Hepatocyte (in vitro differentiated cells): ENCODE data around the gene ETNPPL. TPM values are rescaled to one million over a fixed set of nuclear protein-coding genes. Genes with fewer than 3 reads are reported as not detected.

Experiments
- DNase-seq: peaks from one replicate; pipeline ENCODE4 v3.0.0-alpha.2; 2016; ENCODE audit warnings: low spot score
- H2AFZ ChIP-seq: fragments of 200-600 bp; sonication (generic); 2 replicates; pipeline ENCODE4 v1.6.0; 2016; ENCODE audit warnings: antibody characterized with exemption, mild to moderate bottlenecking
- H3K27ac ChIP-seq: fragments of 200-600 bp; sonication (generic); 2 replicates; pipeline ENCODE4 v1.5.1; 2016; ENCODE audit warnings: mild to moderate bottlenecking
- H3K27me3 ChIP-seq: fragments of 200-600 bp; sonication (generic); 2 replicates; pipeline ENCODE4 v1.6.1; 2016
- H3K36me3 ChIP-seq: fragments of 200-600 bp; sonication (generic); replicated peaks from 2 replicates; pipeline ENCODE4 v1.5.1; 2016; ENCODE audit warnings: low read depth; ENCODE audit not compliant: insufficient read depth
- H3K4me1 ChIP-seq: fragments of 200-600 bp; sonication (generic); 2 replicates; pipeline ENCODE4 v1.5.1; 2016; ENCODE audit warnings: mild to moderate bottlenecking, moderate library complexity; ENCODE audit not compliant: insufficient read depth
- H3K4me2 ChIP-seq: fragments of 200-600 bp; sonication (generic); 2 replicates; pipeline ENCODE4 v1.6.0; 2016
- H3K4me3 ChIP-seq: fragments of 200-600 bp; sonication (generic); 2 replicates; pipeline ENCODE4 v1.5.1; 2016; ENCODE audit warnings: mild to moderate bottlenecking
- H3K79me2 ChIP-seq: fragments of 200-600 bp; sonication (generic); 2 replicates; pipeline ENCODE4 v1.6.0; 2017; ENCODE audit warnings: mild to moderate bottlenecking
- H3K9me2 ChIP-seq: fragments of 200-600 bp; sonication (generic); replicated peaks from 2 replicates; pipeline ENCODE4 v1.6.0; 2017; ENCODE audit warnings: mild to moderate bottlenecking; ENCODE audit not compliant: insufficient read depth
- H3K9me3 ChIP-seq: fragments of 200-600 bp; sonication (generic); 2 replicates; pipeline ENCODE4 v1.5.1; 2016; ENCODE audit warnings: low read depth, mild to moderate bottlenecking
- H4K20me1 ChIP-seq: fragments of 200-600 bp; sonication (generic); 2 replicates; pipeline ENCODE4 v1.6.0; 2016; ENCODE audit warnings: mild to moderate bottlenecking; ENCODE audit not compliant: insufficient read depth, poor library complexity, severe bottlenecking
- CTCF ChIP-seq: fragments of 200-600 bp; sonication (generic); IDR thresholded peaks from 2 replicates; pipeline ENCODE4 v1.5.1; 2016; ENCODE audit warnings: antibody characterized with exemption, mild to moderate bottlenecking; ENCODE audit not compliant: poor library complexity
- EZH2 ChIP-seq: fragments of 200-600 bp; sonication (generic); IDR thresholded peaks from 2 replicates; pipeline ENCODE4 v1.6.1; 2016; ENCODE audit warnings: antibody characterized with exemption, mild to moderate bottlenecking, borderline replicate concordance
- EZH2phosphoT487 ChIP-seq: fragments of 200-600 bp; sonication (generic); IDR thresholded peaks from one replicate; pipeline ENCODE4 v1.6.1; 2018; ENCODE audit warnings: antibody characterized with exemption, mild to moderate bottlenecking, low read depth, moderate library complexity; ENCODE audit not compliant: unreplicated experiment, severe bottlenecking
- whole genome bisulfite sequencing: methylation state at CpG from one replicate; pipeline ENCODE4 v1.1.6; 2016; ENCODE audit warnings: low lambda C conversion rate; ENCODE audit errors: missing lambda C conversion rate; 5-methylcytosine and 5-hydroxymethylcytosine counted together
- polyA plus RNA-seq: library from polyadenylated mRNA; unstranded; fragments of >200 nt; fragmentation: Nextera tagmentation; extraction: Ambion mirVana; gene quantifications from 2 replicates; pipeline ENCODE4 v1.2.1, GENCODE V29; 2016
- total RNA-seq: library from RNA; depleted of rRNA; stranded (reverse); fragments of >200 nt; gene quantifications from 2 replicates; pipeline ENCODE4 v1.2.3, GENCODE V29; 2014

The ETNPPL gene
- total and polyA plus RNA-seq, 2 experiments from 2014 or later = 1.2 to 1.7 TPM

GRCh38 chr4:108709722-108710121 is 53.1 kb downstream of the ETNPPL start:
- Histone ChIP-seq H3K9me3 (no peaks in the 10 kb centered on the region), H2AFZ (no peak overlapping the region), H3K27me3 (no peaks in the 10 kb centered on the region), H3K4me2 (no peak overlapping the region), H3K79me2 (no peaks in the 10 kb centered on the region), H3K36me3 (no peaks in the 10 kb centered on the region), H3K27ac (no peak overlapping the region), H4K20me1 (no peaks in the 10 kb centered on the region), H3K9me2 (no peaks in the 10 kb centered on the region), H3K4me3 (no peak overlapping the region), H3K4me1 (peaks cover under 1% of the 10 kb centered on the region)
- 62% methylated on average over 7 of the region's 7 CpGs for WGBS
- no peak for DNase-seq
- TF ChIP-seq EZH2 = no peak
- no peak for TF ChIP-seq CTCF
- TF ChIP-seq EZH2phosphoT487 = no peak

DNA sequence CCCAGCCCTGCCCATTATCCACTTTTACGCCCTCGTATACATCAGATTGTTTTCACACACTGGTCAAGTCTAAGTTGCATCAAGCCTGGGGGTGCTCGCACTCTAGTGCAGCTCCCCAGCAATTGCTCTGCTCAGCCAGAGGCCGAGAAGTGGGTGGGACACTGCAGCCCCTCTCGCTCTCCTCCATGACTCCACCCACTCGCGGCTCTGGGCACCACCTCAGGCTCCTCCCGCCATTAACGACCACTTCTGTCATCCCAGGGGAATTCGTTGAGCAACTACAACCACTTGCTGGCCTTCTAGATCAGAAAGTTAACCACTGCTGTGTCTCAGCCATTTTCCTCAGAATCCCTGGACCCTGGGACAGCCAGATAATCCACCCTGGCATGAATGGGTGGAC is 53.6 kb downstream of the ETNPPL start:
- H3K27me3 ChIP-seq = no peaks in the 10 kb centered on the region
- H3K9me2 ChIP-seq = no peaks in the 10 kb centered on the region
- no peak overlapping the region for H2AFZ ChIP-seq
- DNase-seq = no peak
- no peaks in the 10 kb centered on the region for H3K4me1 ChIP-seq
- no peaks in the 10 kb centered on the region for H3K36me3 ChIP-seq
- no peak overlapping the region for H3K4me3 ChIP-seq
- H3K9me3 ChIP-seq = no peaks in the 10 kb centered on the region
- TF ChIP-seq EZH2 (no peak), CTCF (no peak), EZH2phosphoT487 (no peak)
- H3K27ac ChIP-seq = no peak overlapping the region
- no peak overlapping the region for H3K4me2 ChIP-seq
- H4K20me1 ChIP-seq = no peaks in the 10 kb centered on the region
- H3K79me2 ChIP-seq = no peaks in the 10 kb centered on the region
- 89% methylated on average over 10 of the region's 10 CpGs for WGBS

GRCh38 chr4:108706289-108706688 is 56.6 kb downstream of the ETNPPL start:
- 65% methylated on average over 4 of the region's 4 CpGs for WGBS
- no peak for DNase-seq
- Histone ChIP-seq H3K4me2 (no peak overlapping the region), H3K27ac (no peak overlapping the region), H4K20me1 (no peaks in the 10 kb centered on the region), H3K79me2 (no peaks in the 10 kb centered on the region), H3K27me3 (no peaks in the 10 kb centered on the region), H2AFZ (no peak overlapping the region), H3K9me2 (no peaks in the 10 kb centered on the region), H3K4me3 (no peak overlapping the region), H3K4me1 (no peaks in the 10 kb centered on the region), H3K9me3 (no peaks in the 10 kb centered on the region), H3K36me3 (no peaks in the 10 kb centered on the region)
- no peak for TF ChIP-seq EZH2
- TF ChIP-seq CTCF = no peak
- no peak for TF ChIP-seq EZH2phosphoT487

DNA sequence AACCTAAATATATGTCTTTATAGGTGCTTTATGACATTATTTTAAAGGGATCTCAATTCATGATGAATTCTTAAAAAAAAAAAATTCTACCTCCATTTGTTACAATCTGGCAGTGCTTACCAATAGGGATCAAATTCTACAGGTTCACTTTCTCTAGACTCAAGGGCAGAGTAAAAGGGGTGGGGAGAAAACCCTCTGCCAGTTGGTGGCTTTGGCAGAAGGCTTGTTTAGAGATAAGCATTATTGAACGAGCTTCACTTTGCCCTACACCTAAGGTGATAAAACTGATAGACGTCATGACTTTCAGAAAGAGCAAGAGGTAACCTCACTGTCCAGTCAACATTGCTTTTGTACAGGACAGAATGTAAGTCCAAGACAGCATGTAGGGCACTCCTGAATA is 58.9 kb downstream of the ETNPPL start:
- Histone ChIP-seq H3K4me1 (no peaks in the 10 kb centered on the region), H3K4me3 (no peak overlapping the region)
- 58% methylated on average over 2 of the region's 2 CpGs for WGBS

More for the DNA sequence above, 58.9 kb downstream of the ETNPPL start:
- Histone ChIP-seq H3K9me3 (no peaks in the 10 kb centered on the region), H4K20me1 (no peaks in the 10 kb centered on the region), H3K79me2 (no peaks in the 10 kb centered on the region), H3K36me3 (no peaks in the 10 kb centered on the region), H3K4me2 (no peak overlapping the region), H3K27ac (no peak overlapping the region), H3K9me2 (no peaks in the 10 kb centered on the region), H3K27me3 (no peaks in the 10 kb centered on the region), H2AFZ (no peak overlapping the region)
- DNase-seq = no peak
- TF ChIP-seq CTCF (no peak), EZH2phosphoT487 (no peak), EZH2 (no peak)
